GM18873 (cell line): ENCODE results near the gene DYNC2LI1.

Experiments
- ATAC-seq: cut with Tn5 transposase; IDR thresholded peaks from one replicate; pipeline ENCODE4 v1.9.1; 2021; ENCODE audit warnings: mild to moderate bottlenecking, moderate library complexity, moderate number of reproducible peaks; ENCODE audit not compliant: unreplicated experiment, low FRiP score

Gene DYNC2LI1

GRCh38 chr2:43810888-43811287, 37.0 kb downstream of the DYNC2LI1 start:
- ATAC-seq, result no peak

GRCh38 chr2:43812006-43812405, 38.2 kb downstream of the DYNC2LI1 start:
- ATAC-seq, result no peak

GRCh38 chr2:43812947-43813346, 39.1 kb downstream of the DYNC2LI1 start:
- ATAC-seq, result no peak

- ATAC-seq, result no peak
These were observed 40.9 kb downstream of the DYNC2LI1 start for GRCh38 chr2:43814711-43815110.

GRCh38 chr2:43818761-43819160, 44.9 kb downstream of the DYNC2LI1 start:
- ATAC-seq, result no peak

- no peak for ATAC-seq
These were observed 45.8 kb downstream of the DYNC2LI1 start for GRCh38 chr2:43819491-43820163.

- ATAC-seq, result no peak
These were observed 49.0 kb downstream of the DYNC2LI1 start for GRCh38 chr2:43822839-43823238.

GRCh38 chr2:43823751-43824150, 49.9 kb downstream of the DYNC2LI1 start:
- no peak for ATAC-seq

GRCh38 chr2:43824512-43824911, 50.7 kb downstream of the DYNC2LI1 start:
- no peak for ATAC-seq

GRCh38 chr2:43824951-43825493, 51.2 kb downstream of the DYNC2LI1 start:
- no peak for ATAC-seq

- no peak for ATAC-seq
These were observed 52.0 kb downstream of the DYNC2LI1 start for GRCh38 chr2:43825841-43826240.

- no peak for ATAC-seq
These were observed 52.7 kb downstream of the DYNC2LI1 start for GRCh38 chr2:43826305-43827250.

- no peak for ATAC-seq
These were observed 57.9 kb downstream of the DYNC2LI1 start for GRCh38 chr2:43831543-43832294.

GRCh38 chr2:43832457-43832856, 58.6 kb downstream of the DYNC2LI1 start:
- no peak for ATAC-seq

- no peak for ATAC-seq
These were observed 63.2 kb downstream of the DYNC2LI1 start for GRCh38 chr2:43837033-43837432.

- ATAC-seq, result no peak
These were observed 64.2 kb downstream of the DYNC2LI1 start for GRCh38 chr2:43837831-43838559.

GRCh38 chr2:43838560-43839267, 64.9 kb downstream of the DYNC2LI1 start, which contains the start of the genes ABCG5 and ABCG8:
TSS of gene ABCG5 (minus strand) at chr2:43838839. CDS start at chr2:43838679, 160 bp downstream.
TSS of gene ABCG8 (plus strand) at chr2:43838971. CDS start at chr2:43839054, 83 bp downstream.
- no peak for ATAC-seq

GRCh38 chr2:43839776-43840564, 66.1 kb downstream of the DYNC2LI1 start:
- no peak for ATAC-seq
